Upper lobe of right lung (tissue), 1 donor: ENCODE results near the gene DOC2A. TPM values are rescaled to one million over a fixed set of nuclear protein-coding genes. Genes with fewer than 3 reads are reported as not detected.

ENCODE experiments used
- ATAC-seq: fragments of 200-7000 bp; cut with Tn5 transposase; one replicate; pipeline ENCODE4 v1.9.1; 2020; ENCODE audit warnings: mild to moderate bottlenecking, moderate library complexity
- DNase-seq: peaks from one replicate; pipeline ENCODE4 v3.0.0-alpha.2; 2020
- H3K27ac ChIP-seq: fragments of 200-600 bp; one replicate; pipeline ENCODE4 v1.8.0; 2022
- H3K27me3 ChIP-seq: fragments of 200-600 bp; one replicate; pipeline ENCODE4 v1.8.0; 2022; ENCODE audit warnings: mild to moderate bottlenecking
- H3K36me3 ChIP-seq: fragments of 200-600 bp; one replicate; pipeline ENCODE4 v1.8.0; 2022
- H3K4me1 ChIP-seq: fragments of 200-600 bp; one replicate; pipeline ENCODE4 v1.8.0; 2022
- H3K4me3 ChIP-seq: fragments of 200-600 bp; one replicate; pipeline ENCODE4 v1.8.0; 2022; ENCODE audit warnings: mild to moderate bottlenecking
- H3K9me3 ChIP-seq: fragments of 200-600 bp; one replicate; pipeline ENCODE4 v1.8.0; 2022
- intact Hi-C: fragments of 100-400 bp; cut with DNase I; formaldehyde crosslinking; loops from one replicate; pipeline ENCODE4 v1.11.0; 2022
- total RNA-seq: library from RNA; stranded (reverse); fragmentation: NEBNext Ultra II Directional; extraction: Animal tissue kit (Norgen Biotek cat#: 25700); gene quantifications from one replicate; pipeline ENCODE4 v1.2.1, GENCODE V29; 2021
- TF ChIP-seq, protein P1 (sequence below): fragments of 200-600 bp; IDR thresholded peaks from one replicate; pipeline ENCODE4 v1.8.0; 2022; ENCODE audit warnings: antibody characterized with exemption
- donor health status: DM: no; HTN: yes; CAD: no; lungs with severe emphysema.

DOC2A gene
- total RNA-seq, 1 donor from 2014 or later: 2.6 TPM

DNA sequence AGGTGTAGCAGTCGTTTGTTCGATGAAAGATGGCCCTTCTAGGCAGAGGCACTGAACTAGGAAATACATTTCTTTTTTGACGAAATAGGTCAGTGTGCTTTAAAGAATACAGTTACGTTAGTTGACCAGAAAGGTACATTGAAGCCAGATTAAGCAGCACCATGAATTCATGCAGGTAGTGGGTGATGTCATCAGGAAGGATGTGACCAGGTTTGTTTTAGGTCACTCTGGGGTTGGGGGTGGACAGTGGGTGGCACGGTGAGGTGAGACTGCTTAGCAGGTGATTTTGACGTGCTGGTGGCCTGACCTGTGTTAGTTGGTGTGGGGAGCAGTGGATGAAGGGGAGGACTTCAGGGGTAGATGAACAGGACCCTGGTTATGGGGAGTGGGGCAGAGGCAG lies 11.2 kb downstream of the DOC2A start:
- no peaks in the 10 kb centered on the region for H3K9me3 ChIP-seq
- H3K36me3 ChIP-seq: peaks cover 17% of the 10 kb centered on the region
- no peak overlapping the region for H3K4me3 ChIP-seq
- no peak overlapping the region for H3K27ac ChIP-seq
- ATAC-seq: no peak
- H3K27me3 ChIP-seq: no peaks in the 10 kb centered on the region
- no peak for DNase-seq
- TF ChIP-seq, protein P1, sequence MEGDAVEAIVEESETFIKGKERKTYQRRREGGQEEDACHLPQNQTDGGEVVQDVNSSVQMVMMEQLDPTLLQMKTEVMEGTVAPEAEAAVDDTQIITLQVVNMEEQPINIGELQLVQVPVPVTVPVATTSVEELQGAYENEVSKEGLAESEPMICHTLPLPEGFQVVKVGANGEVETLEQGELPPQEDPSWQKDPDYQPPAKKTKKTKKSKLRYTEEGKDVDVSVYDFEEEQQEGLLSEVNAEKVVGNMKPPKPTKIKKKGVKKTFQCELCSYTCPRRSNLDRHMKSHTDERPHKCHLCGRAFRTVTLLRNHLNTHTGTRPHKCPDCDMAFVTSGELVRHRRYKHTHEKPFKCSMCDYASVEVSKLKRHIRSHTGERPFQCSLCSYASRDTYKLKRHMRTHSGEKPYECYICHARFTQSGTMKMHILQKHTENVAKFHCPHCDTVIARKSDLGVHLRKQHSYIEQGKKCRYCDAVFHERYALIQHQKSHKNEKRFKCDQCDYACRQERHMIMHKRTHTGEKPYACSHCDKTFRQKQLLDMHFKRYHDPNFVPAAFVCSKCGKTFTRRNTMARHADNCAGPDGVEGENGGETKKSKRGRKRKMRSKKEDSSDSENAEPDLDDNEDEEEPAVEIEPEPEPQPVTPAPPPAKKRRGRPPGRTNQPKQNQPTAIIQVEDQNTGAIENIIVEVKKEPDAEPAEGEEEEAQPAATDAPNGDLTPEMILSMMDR: no peak
- H3K4me1 ChIP-seq: peaks cover 13% of the 10 kb centered on the region
- intact Hi-C loops: loop anchor here (10.0 kb wide), 2 partner anchors 75 to 145 kb away; partner anchors contain the start of gene KCTD13

- ATAC-seq: no peak
- H3K4me1 ChIP-seq: peaks cover 23% of the 10 kb centered on the region
- H3K4me3 ChIP-seq: peak overlapping the region; percentile 98
- no peak for DNase-seq
- intact Hi-C loops: loop anchor here (10.0 kb wide), 1 partner anchor 72 kb away; the partner anchor contains the start of gene KCTD13
- peak overlapping the region; percentile 97 for H3K27ac ChIP-seq
- TF ChIP-seq, protein P1: no peak
- H3K36me3 ChIP-seq: peaks cover 35% of the 10 kb centered on the region
- no peaks in the 10 kb centered on the region for H3K27me3 ChIP-seq
- H3K9me3 ChIP-seq: no peaks in the 10 kb centered on the region
Observed at GRCh38 chr16:29996766-29997250, 14.0 kb downstream of the DOC2A start.

- no peaks in the 10 kb centered on the region for H3K9me3 ChIP-seq
- peaks cover 23% of the 10 kb centered on the region for H3K4me1 ChIP-seq
- TF ChIP-seq, protein P1: no peak
- peaks cover 40% of the 10 kb centered on the region for H3K36me3 ChIP-seq
- intact Hi-C loops: loop anchor here (10.0 kb wide), 1 partner anchor 71 kb away; the partner anchor contains the start of gene KCTD13
- peak within 1 kb of the TSS; percentile 97 for H3K27ac ChIP-seq
- H3K27me3 ChIP-seq: no peaks in the 10 kb centered on the region
- DNase-seq: peak; percentile 100
- H3K4me3 ChIP-seq: peak within 1 kb of the TSS; percentile 98
- peak; percentile 97 for ATAC-seq
Observed at GRCh38 chr16:29995911-29996765, 14.7 kb downstream of the DOC2A start, which contains the start of gene INO80E. INO80E (plus strand) TSS chr16:29996241; CDS start chr16:29996311, 70 bp downstream.

GRCh38 chr16:29995324-29995910 lies 15.4 kb downstream of the DOC2A start, which contains the start of gene HIRIP3:
HIRIP3 (minus strand) TSS chr16:29995617; CDS start chr16:29995605, 12 bp downstream.
- peak; percentile 95 for DNase-seq
- Histone ChIP-seq H3K27ac (peak within 1 kb of the TSS; percentile 97), H3K4me1 (peaks cover 23% of the 10 kb centered on the region), H3K9me3 (no peaks in the 10 kb centered on the region), H3K36me3 (peaks cover 40% of the 10 kb centered on the region), H3K27me3 (no peaks in the 10 kb centered on the region), H3K4me3 (peak within 1 kb of the TSS; percentile 98)
- peak; percentile 70 for ATAC-seq
- intact Hi-C loops: loop anchor here (10.0 kb wide), 1 partner anchor 71 kb away; the partner anchor contains the start of gene KCTD13
- TF ChIP-seq, protein P1: no peak

DNA sequence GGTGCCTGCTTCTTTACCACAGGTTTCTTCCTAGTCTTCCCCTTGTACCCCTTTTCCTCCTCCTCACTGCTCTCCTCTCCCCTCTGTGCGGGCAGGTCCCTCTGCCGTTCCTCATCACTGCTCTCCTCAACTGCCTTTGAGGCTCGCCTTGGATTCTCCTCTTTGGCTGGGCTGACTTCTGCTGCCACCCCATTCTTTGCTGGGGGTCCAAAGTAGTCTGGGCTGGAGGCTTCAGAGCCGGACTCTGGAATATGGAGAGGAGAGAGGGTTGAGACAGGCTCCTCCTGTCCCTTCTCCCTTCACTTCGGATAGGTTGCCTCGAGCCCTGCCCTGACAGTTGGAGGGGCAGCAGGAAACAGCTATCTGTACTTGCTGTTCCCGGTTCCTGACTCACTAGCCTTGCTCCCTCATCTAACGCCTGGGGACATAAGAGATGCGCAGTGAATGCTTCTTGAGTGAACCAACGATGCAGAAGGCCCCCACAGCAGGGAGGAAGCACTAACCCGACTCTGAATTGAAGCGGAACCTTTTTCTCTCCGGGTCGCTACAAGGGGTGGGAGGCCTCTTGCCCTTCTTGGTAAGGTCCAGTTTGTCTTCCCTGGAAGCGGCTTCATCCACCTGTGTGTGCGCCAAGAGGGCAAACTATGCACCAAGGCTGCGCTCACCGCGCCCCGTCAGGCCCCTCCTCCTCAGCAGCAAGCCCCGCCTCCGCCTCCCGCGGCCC lies 16.1 kb downstream of the DOC2A start:
- DNase-seq (peak; percentile 90), ATAC-seq (peak; percentile 75)
- Histone ChIP-seq H3K4me1 (peaks cover 23% of the 10 kb centered on the region), H3K9me3 (no peaks in the 10 kb centered on the region), H3K27me3 (no peaks in the 10 kb centered on the region), H3K27ac (peak overlapping the region; percentile 97), H3K4me3 (peak overlapping the region; percentile 98), H3K36me3 (peaks cover 42% of the 10 kb centered on the region)
- TF ChIP-seq, protein P1: no peak
- intact Hi-C loops: loop anchor here (10.0 kb wide), 1 partner anchor 70 kb away; the partner anchor contains the start of gene KCTD13
